ENCODE results near the gene ORAI3.

- no peak for TF ChIP-seq POLR2A (IDR thresholded peaks at IDR 0.05)
- TF ChIP-seq, protein P1, sequence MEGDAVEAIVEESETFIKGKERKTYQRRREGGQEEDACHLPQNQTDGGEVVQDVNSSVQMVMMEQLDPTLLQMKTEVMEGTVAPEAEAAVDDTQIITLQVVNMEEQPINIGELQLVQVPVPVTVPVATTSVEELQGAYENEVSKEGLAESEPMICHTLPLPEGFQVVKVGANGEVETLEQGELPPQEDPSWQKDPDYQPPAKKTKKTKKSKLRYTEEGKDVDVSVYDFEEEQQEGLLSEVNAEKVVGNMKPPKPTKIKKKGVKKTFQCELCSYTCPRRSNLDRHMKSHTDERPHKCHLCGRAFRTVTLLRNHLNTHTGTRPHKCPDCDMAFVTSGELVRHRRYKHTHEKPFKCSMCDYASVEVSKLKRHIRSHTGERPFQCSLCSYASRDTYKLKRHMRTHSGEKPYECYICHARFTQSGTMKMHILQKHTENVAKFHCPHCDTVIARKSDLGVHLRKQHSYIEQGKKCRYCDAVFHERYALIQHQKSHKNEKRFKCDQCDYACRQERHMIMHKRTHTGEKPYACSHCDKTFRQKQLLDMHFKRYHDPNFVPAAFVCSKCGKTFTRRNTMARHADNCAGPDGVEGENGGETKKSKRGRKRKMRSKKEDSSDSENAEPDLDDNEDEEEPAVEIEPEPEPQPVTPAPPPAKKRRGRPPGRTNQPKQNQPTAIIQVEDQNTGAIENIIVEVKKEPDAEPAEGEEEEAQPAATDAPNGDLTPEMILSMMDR (IDR thresholded peaks at IDR 0.05 in 4 of 5, conservative IDR thresholded peaks at IDR 0.05 in 1 of 5): no peak
Measured at GRCh38 chr16:30980434-30980833, 31.6 kb downstream of the ORAI3 start.

Measured in gastrocnemius medialis (tissue), 4 donors.